ENCODE results near the gene ACTN4.

ACTN4 gene

DNA sequence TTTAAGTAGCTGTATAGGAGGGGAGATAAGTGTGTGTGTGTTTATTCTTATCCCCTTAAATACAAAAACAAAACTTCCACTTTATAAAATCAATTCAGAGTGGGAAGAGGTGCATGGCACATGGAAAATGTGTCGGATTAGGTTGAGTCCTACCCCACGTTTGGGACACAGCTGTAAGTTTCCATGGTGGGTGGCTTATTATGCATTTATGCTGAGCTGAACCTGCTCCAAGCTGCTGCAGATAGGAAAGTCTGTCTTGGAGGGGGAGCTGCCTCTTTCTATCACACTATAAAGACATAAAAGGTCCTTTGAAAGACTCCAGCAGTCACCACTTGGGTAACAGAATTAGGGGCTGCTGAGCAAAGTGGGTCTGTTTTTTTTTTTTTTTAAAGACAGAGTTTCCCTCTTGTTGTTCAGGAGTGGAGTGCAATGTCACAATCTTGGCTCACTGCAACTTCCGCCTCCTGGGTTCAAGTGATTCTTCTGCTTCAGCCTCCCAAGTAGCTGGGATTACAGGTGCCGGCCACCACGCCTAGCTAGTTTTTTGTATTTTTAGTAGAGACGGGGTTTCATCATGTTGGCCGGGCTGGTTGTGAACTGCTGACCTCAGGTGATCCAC is 15.2 kb downstream of the ACTN4 start:
- no peak overlapping the region for H3K4me2 ChIP-seq (ENCODE audit: low read depth, low read length, poor library complexity, severe bottlenecking)
- H3K9me2 ChIP-seq (replicated peaks; ENCODE audit: low read depth, low read length), result no peaks in the 10 kb centered on the region
- no peak for TF ChIP-seq CTCF (conservative IDR thresholded peaks at IDR 0.05; ENCODE audit: low read length)
- no peak for TF ChIP-seq EZH2phosphoT487 (IDR thresholded peaks at IDR 0.05; ENCODE audit: borderline replicate concordance)
- no peaks in the 10 kb centered on the region for H3K9me3 ChIP-seq (ENCODE audit: insufficient read depth, low read depth, low read length)
- H3K9ac ChIP-seq (ENCODE audit: low read depth, low read length, poor library complexity, severe bottlenecking), result no peak overlapping the region
- no peaks in the 10 kb centered on the region for H3F3A ChIP-seq (ENCODE audit: low read depth)
- H3K36me3 ChIP-seq (ENCODE audit: insufficient read depth, low read length), result peaks cover 32% of the 10 kb centered on the region; the same call in 1 of the 2 replicates
- H3K4me3 ChIP-seq (ENCODE audit: low read length, poor library complexity, severe bottlenecking), result no peak overlapping the region
- H3K79me2 ChIP-seq (ENCODE audit: insufficient read depth, low read length), result peaks cover 99% of the 10 kb centered on the region
- peaks cover 62% of the 10 kb centered on the region for H3K4me1 ChIP-seq (ENCODE audit: insufficient read depth, low read length, poor library complexity, severe bottlenecking)
- H3K27me3 ChIP-seq (ENCODE audit: insufficient read depth, low read length, poor library complexity, severe bottlenecking), result no peaks in the 10 kb centered on the region
- H4K20me1 ChIP-seq (ENCODE audit: insufficient read depth, low read length, poor library complexity, severe bottlenecking), result peaks cover 50% of the 10 kb centered on the region
- no peak overlapping the region for H2AFZ ChIP-seq (ENCODE audit: low read length)

DNA sequence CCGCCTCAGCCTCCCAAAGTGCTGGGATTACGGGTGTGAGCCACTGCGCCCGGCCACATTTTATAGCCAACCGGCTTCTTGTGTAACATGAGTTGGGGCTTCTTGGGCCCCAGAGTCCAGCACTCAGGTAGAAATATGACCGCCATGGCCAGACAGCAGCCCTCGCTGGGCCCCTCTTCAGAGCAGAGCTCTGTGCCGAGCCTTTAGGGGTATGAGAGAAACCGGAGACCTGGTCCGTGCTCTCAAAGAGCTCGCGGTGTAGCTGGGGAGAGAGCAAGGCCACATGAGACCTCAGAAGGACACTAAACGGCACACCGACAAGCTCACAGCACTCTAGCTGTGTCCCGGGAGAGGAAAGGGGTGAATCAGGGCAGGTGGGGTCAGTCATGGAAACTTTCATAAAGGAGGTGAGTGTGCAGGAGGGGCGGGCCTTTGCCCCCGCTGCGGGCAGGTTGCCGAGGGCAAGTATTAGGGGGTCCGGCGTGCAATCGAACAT is 15.8 kb downstream of the ACTN4 start:
- Histone ChIP-seq H4K20me1 (ENCODE audit: insufficient read depth, low read length, poor library complexity, severe bottlenecking) (peaks cover 44% of the 10 kb centered on the region), H3K36me3 (ENCODE audit: insufficient read depth, low read length) (peaks cover 26% of the 10 kb centered on the region; the same call in 1 of the 2 replicates), H3K9me2 (replicated peaks; ENCODE audit: low read depth, low read length) (no peaks in the 10 kb centered on the region), H3K9me3 (ENCODE audit: insufficient read depth, low read depth, low read length) (no peaks in the 10 kb centered on the region), H3K79me2 (ENCODE audit: insufficient read depth, low read length) (peaks cover 99% of the 10 kb centered on the region), H3K4me2 (ENCODE audit: low read depth, low read length, poor library complexity, severe bottlenecking) (peak overlapping the region; percentile 80), H3K4me1 (ENCODE audit: insufficient read depth, low read length, poor library complexity, severe bottlenecking) (peaks cover 62% of the 10 kb centered on the region), H3K4me3 (ENCODE audit: low read length, poor library complexity, severe bottlenecking) (no peak overlapping the region), H3F3A (ENCODE audit: low read depth) (no peaks in the 10 kb centered on the region), H3K27me3 (ENCODE audit: insufficient read depth, low read length, poor library complexity, severe bottlenecking) (no peaks in the 10 kb centered on the region), H3K9ac (ENCODE audit: low read depth, low read length, poor library complexity, severe bottlenecking) (no peak overlapping the region), H2AFZ (ENCODE audit: low read length) (no peak overlapping the region)
- TF ChIP-seq CTCF (conservative IDR thresholded peaks at IDR 0.05; ENCODE audit: low read length) (no peak), EZH2phosphoT487 (IDR thresholded peaks at IDR 0.05; ENCODE audit: borderline replicate concordance) (no peak)

DNA sequence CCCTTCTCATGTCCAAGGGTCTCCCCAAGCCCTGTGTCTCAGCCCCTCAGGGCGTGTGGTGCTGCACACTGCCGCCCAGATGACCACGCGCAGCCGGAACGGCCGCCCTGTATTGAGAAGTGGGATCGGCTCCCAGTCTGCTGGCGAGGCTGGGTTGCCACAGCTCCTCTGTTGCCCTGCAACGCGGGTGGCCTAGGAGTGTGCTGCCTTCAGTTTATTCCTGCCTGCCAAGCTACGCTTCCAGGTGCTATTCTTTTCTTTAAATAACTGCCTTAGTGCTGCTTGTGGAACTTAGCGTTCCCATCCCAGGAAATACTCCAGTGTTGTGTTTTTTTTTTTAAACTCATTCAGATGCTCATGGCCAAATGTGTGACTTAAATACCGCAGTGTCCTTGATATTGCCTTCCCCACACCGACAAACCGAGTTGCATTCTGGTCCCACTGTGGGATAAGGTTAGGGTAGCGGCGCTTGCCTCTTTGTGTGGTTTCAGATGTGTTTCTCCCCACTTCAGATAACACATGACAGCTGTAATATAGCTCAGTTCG is 16.6 kb downstream of the ACTN4 start:
- Histone ChIP-seq H3K79me2 (ENCODE audit: insufficient read depth, low read length) (peaks cover 99% of the 10 kb centered on the region), H3K4me1 (ENCODE audit: insufficient read depth, low read length, poor library complexity, severe bottlenecking) (peaks cover 65% of the 10 kb centered on the region), H3K9ac (ENCODE audit: low read depth, low read length, poor library complexity, severe bottlenecking) (peak overlapping the region; percentile 75), H3K9me3 (ENCODE audit: insufficient read depth, low read depth, low read length) (no peaks in the 10 kb centered on the region), H4K20me1 (ENCODE audit: insufficient read depth, low read length, poor library complexity, severe bottlenecking) (peaks cover 36% of the 10 kb centered on the region), H3K4me2 (ENCODE audit: low read depth, low read length, poor library complexity, severe bottlenecking) (peak overlapping the region; percentile 80), H3K36me3 (ENCODE audit: insufficient read depth, low read length) (peaks cover 25% of the 10 kb centered on the region; the same call in 1 of the 2 replicates), H3F3A (ENCODE audit: low read depth) (no peaks in the 10 kb centered on the region), H3K27me3 (ENCODE audit: insufficient read depth, low read length, poor library complexity, severe bottlenecking) (no peaks in the 10 kb centered on the region), H3K4me3 (ENCODE audit: low read length, poor library complexity, severe bottlenecking) (peak overlapping the region; percentile 41), H3K9me2 (replicated peaks; ENCODE audit: low read depth, low read length) (no peaks in the 10 kb centered on the region), H2AFZ (ENCODE audit: low read length) (no peak overlapping the region)
- TF ChIP-seq EZH2phosphoT487 (IDR thresholded peaks at IDR 0.05; ENCODE audit: borderline replicate concordance) (no peak), CTCF (conservative IDR thresholded peaks at IDR 0.05; ENCODE audit: low read length) (no peak)
